Osteocyte (in vitro differentiated cells): ENCODE data around the gene DOCK7. TPM values are rescaled to one million over a fixed set of nuclear protein-coding genes. Genes with fewer than 3 reads are reported as not detected.

Experiments used
- DNase-seq: peaks from one replicate; pipeline ENCODE4 v3.0.0; 2021; ENCODE audit warnings: mixed read lengths; ENCODE audit not compliant: unreplicated experiment; ENCODE audit errors: extremely low spot score
- H3K27ac Mint-ChIP-seq: one replicate; pipeline ENCODE4 v1.8.0; 2021; ENCODE audit warnings: mild to moderate bottlenecking, mixed read lengths; ENCODE audit not compliant: unreplicated experiment
- H3K27me3 Mint-ChIP-seq: one replicate; pipeline ENCODE4 v1.8.0; 2021; ENCODE audit warnings: mixed read lengths; ENCODE audit not compliant: unreplicated experiment
- H3K36me3 Mint-ChIP-seq: one replicate; pipeline ENCODE4 v1.8.0; 2021; ENCODE audit warnings: mixed read lengths; ENCODE audit not compliant: unreplicated experiment
- H3K4me1 Mint-ChIP-seq: one replicate; pipeline ENCODE4 v1.8.0; 2021; ENCODE audit warnings: mixed read lengths; ENCODE audit not compliant: unreplicated experiment
- H3K4me3 Mint-ChIP-seq: one replicate; pipeline ENCODE4 v1.8.0; 2021; ENCODE audit warnings: mild to moderate bottlenecking, moderate library complexity, mixed read lengths; ENCODE audit not compliant: unreplicated experiment
- H3K9me3 Mint-ChIP-seq: one replicate; pipeline ENCODE4 v1.8.0; 2021; ENCODE audit warnings: mixed read lengths; ENCODE audit not compliant: unreplicated experiment
- total RNA-seq: library from RNA; stranded (reverse); gene quantifications from 2 replicates; pipeline ENCODE4 v1.2.1, GENCODE V29; 2021
- TF ChIP-seq, protein P1 (sequence below): fragments of 200-600 bp; sonication (generic); IDR thresholded peaks from 2 replicates; pipeline ENCODE4 v1.5.0; 2021; ENCODE audit warnings: antibody characterized with exemption, mild to moderate bottlenecking, moderate library complexity

Gene DOCK7
- total RNA-seq, 1 donor from 2014 or later, result 81.8 TPM

DNA sequence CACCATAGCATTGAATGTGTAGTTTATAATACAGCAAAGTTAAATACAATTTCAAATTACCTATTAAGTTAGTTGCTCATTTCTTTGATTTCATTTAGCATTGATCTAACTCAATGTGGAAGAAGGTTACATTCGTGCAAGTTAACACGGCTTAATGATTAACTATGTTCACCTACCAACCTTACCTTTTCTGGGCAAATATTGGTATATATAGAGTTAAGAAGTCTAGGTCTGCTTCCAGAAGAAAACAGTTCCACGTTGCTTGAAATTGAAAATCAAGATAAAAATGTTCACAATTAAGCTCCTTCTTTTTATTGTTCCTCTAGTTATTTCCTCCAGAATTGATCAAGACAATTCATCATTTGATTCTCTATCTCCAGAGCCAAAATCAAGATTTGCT lies 90.9 kb downstream of the DOCK7 start, which contains the start of gene ANGPTL3:
TSS of gene ANGPTL3 (plus strand) at position 240 of the 400 bp plus-strand sequence. CDS start at position 287, 47 bp downstream.
- DNase-seq, result no peak
- Mint-ChIP-seq H3K4me1 (peaks cover 78% of the 10 kb centered on the region), H3K27ac (peak within 1 kb of the TSS; percentile 53), H3K27me3 (no peaks in the 10 kb centered on the region), H3K4me3 (no peak within 1 kb of the TSS), H3K36me3 (peaks cover 3% of the 10 kb centered on the region), H3K9me3 (no peaks in the 10 kb centered on the region)
- TF ChIP-seq, protein P1, sequence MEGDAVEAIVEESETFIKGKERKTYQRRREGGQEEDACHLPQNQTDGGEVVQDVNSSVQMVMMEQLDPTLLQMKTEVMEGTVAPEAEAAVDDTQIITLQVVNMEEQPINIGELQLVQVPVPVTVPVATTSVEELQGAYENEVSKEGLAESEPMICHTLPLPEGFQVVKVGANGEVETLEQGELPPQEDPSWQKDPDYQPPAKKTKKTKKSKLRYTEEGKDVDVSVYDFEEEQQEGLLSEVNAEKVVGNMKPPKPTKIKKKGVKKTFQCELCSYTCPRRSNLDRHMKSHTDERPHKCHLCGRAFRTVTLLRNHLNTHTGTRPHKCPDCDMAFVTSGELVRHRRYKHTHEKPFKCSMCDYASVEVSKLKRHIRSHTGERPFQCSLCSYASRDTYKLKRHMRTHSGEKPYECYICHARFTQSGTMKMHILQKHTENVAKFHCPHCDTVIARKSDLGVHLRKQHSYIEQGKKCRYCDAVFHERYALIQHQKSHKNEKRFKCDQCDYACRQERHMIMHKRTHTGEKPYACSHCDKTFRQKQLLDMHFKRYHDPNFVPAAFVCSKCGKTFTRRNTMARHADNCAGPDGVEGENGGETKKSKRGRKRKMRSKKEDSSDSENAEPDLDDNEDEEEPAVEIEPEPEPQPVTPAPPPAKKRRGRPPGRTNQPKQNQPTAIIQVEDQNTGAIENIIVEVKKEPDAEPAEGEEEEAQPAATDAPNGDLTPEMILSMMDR, result no peak

- no peaks in the 10 kb centered on the region for H3K27me3 Mint-ChIP-seq
- no peak overlapping the region for H3K4me3 Mint-ChIP-seq
- H3K36me3 Mint-ChIP-seq, result peaks cover 3% of the 10 kb centered on the region
- no peak for DNase-seq
- no peak overlapping the region for H3K27ac Mint-ChIP-seq
- TF ChIP-seq, protein P1, result no peak
- H3K4me1 Mint-ChIP-seq, result peaks cover 79% of the 10 kb centered on the region
- H3K9me3 Mint-ChIP-seq, result no peaks in the 10 kb centered on the region
Observed at GRCh38 chr1:62595647-62596046, 92.5 kb downstream of the DOCK7 start.

DNA sequence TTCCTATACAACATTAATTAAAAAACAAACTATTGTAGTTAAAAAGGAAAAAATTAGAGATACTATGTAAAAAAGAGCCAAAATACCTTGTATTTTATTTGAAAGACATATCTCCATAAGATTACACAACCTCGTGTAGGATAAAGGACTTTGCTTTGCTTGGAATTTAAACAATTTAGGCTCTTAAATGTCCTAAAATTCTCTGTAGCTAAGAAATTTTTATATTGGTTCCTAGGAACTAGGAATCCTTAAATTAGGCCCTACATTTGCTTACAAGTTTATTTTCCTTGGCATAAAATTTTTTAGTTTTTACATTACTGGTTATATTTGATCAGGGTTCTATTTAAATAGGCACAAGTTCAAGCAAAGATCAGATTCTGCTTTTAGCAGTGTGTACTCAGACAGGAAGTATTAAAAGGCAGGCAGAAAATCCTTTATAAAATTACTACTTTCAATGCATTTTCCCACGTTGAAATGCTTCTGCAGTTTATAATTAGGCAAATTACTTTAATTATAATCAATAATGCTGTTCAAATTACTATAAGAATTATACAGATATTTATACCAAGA lies 94.3 kb downstream of the DOCK7 start:
- no peak for DNase-seq
- no peaks in the 10 kb centered on the region for H3K9me3 Mint-ChIP-seq
- TF ChIP-seq, protein P1, result no peak
- peaks cover 83% of the 10 kb centered on the region for H3K4me1 Mint-ChIP-seq
- peak overlapping the region; percentile 75 for H3K27ac Mint-ChIP-seq
- peak overlapping the region; percentile 32 for H3K4me3 Mint-ChIP-seq
- peaks cover 3% of the 10 kb centered on the region for H3K36me3 Mint-ChIP-seq
- H3K27me3 Mint-ChIP-seq, result no peaks in the 10 kb centered on the region

DNA sequence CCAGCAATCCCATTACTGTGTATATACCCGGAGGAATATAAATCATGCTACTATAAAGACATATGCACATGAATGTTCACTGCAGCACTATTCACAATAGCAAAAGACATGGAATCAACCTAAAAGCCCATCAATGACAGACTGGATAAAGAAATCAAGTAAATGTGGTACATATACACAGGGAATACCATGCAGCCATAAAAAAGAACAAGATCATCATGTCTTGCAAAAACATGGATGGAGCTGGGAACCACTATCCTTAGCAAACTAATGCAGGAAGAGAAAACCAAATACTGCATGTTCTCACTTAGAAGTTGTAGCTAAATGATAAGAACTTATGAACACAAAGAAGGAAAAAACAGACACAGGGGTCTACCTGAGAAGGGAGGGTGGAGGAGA lies 97.2 kb downstream of the DOCK7 start:
- H3K4me1 Mint-ChIP-seq, result peaks cover 84% of the 10 kb centered on the region
- H3K27me3 Mint-ChIP-seq, result no peaks in the 10 kb centered on the region
- no peaks in the 10 kb centered on the region for H3K9me3 Mint-ChIP-seq
- no peak for DNase-seq
- H3K4me3 Mint-ChIP-seq, result no peak overlapping the region
- peaks cover 2% of the 10 kb centered on the region for H3K36me3 Mint-ChIP-seq
- peak overlapping the region; percentile 71 for H3K27ac Mint-ChIP-seq
- TF ChIP-seq, protein P1, result no peak

GRCh38 chr1:62590255-62590969 lies 97.8 kb downstream of the DOCK7 start:
- TF ChIP-seq, protein P1, result no peak
- H3K27ac Mint-ChIP-seq, result peak overlapping the region; percentile 71
- peaks cover 8% of the 10 kb centered on the region for H3K36me3 Mint-ChIP-seq
- H3K27me3 Mint-ChIP-seq, result no peaks in the 10 kb centered on the region
- peaks cover 88% of the 10 kb centered on the region for H3K4me1 Mint-ChIP-seq
- H3K4me3 Mint-ChIP-seq, result no peak overlapping the region
- no peak for DNase-seq
- no peaks in the 10 kb centered on the region for H3K9me3 Mint-ChIP-seq
